GDM1 (cell line): Measurements from ENCODE around the gene PLK1.
"Not testable (repeated sequence)": the region's sequence is repeated elsewhere in the genome, so short reads cannot be mapped to it uniquely, and the experiment has no call there.

Experiments used
- DNase-seq: peaks from one replicate; lab custom pipeline; 2025; lab: John Stamatoyannopoulos, UW

Gene PLK1

GRCh38 chr16:23678430-23679273 is at the start of gene PLK1:
TSS of gene PLK1 (plus strand) at chr16:23678889. CDS start at chr16:23678933, 44 bp downstream.
- peak; percentile 67 for DNase-seq

DNA sequence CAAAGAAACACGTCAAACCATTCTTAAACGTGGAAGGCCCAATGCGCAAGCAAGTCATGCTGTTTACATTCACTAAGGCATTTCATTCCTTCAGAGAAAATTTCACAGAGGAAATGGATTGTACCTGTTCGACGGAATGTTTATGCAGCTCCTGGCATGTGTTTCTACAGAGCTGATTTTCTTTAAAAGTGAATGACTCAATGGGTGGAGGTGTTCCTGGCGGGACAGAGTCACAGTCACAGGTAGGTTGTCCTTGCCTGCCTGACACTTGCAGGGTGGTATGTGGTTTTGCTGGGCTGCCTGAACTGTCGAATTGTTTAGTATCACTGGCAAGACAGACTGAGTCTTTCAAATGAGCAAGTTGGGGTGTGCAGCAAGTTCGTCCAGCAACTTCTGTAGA is 49.2 kb upstream of the PLK1 start:
- DNase-seq: no peak

- not testable (repeated sequence) for DNase-seq
Measured at GRCh38 chr16:23631874-23632273, 46.8 kb upstream of the PLK1 start.

DNA sequence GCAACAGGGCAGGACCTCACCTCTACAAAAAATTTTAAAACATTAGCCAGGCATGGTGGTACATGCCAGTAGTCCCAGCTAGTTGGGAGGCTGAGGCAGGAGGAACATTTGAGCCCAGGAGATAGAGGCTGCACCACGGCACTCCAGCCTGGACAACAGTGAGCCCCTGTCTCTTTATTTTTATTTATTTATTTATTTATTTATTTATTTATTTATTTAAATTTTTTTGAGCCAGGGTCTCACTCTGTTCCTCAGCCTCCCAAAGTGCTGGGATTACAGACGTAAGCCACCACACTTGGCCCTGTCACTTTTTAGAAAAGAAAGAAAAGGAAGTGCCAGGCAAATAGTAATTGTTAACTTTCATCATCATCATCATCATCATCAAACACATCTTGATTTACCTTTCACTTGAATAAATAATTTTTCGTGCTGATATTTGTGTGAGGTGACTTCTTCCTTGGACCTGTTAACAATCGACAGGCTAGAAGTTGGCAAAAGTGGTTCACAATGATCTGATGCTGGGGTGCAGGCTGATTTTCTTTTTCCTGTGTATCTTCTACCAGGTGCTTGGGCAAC is 44.1 kb upstream of the PLK1 start:
- no peak for DNase-seq

DNA sequence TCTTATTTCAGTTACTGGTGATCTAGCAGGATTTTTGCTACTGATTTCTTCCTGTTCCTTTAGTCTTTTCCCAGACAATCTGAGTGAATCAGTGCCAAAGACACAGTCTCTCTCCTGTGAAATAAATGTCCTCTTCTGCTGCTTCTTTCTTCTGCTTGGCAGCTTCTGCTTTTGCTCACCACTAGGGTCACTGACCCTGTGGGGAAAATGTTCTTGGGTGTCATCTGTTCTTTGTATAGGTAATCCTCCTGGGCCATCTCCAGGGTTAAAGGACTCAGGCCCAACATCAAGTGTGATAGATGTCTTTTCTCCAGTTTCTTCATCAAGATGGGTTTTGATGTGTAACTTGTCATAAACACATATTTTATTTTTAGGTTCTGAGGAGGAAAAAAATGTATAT is 42.7 kb upstream of the PLK1 start:
- no peak for DNase-seq

- no peak for DNase-seq
Measured at GRCh38 chr16:23640615-23640930, 38.1 kb upstream of the PLK1 start.

DNA sequence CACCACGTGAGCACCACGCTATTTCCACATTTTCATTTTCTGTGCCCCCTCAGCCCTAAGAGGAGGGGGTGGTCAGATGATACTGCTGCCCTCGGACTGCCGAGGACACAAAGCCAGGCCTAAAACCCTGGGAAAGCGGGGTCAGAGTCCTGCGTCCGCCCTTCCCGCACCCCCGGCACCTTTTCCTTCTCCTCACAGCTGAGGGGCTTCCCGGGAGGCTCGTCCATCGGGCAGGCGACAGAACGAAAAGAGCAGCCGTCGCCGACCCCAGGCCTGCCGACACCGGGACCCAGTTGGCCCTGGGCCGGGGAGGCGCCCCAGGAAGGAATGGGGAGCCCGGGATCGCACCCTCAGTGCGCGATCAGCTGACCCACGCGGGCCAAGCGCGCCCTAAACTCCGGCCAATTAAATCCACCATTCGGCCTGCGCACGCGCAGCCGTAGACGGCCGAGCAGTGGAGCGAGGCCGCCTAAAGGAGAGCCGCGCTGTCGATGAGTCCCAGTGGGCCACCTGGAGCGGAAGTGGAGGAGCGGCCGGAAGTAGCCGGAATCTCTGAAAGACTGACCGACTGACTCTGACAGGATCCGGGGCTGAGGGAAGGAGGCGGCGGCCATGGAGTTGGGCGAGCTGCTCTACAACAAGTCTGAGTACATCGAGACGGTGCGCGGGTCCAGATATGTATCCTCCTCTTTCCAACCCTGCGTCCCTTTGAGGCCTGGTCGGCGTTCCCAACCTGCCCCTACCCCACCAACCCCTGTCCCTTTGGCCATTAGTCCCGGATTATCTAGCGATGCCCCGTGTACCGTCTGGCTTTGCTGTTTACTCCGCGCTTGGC is 37.5 kb upstream of the PLK1 start, which contains the start of the genes DCTN5 and PALB2:
DCTN5 (plus strand) TSS at position 536 of the 835 bp plus-strand sequence; CDS start at position 613, 77 bp downstream.
PALB2 (minus strand) TSS at position 380 of the 835 bp plus-strand sequence; CDS start at position 227, 153 bp downstream.
- DNase-seq: peak; percentile 88

DNA sequence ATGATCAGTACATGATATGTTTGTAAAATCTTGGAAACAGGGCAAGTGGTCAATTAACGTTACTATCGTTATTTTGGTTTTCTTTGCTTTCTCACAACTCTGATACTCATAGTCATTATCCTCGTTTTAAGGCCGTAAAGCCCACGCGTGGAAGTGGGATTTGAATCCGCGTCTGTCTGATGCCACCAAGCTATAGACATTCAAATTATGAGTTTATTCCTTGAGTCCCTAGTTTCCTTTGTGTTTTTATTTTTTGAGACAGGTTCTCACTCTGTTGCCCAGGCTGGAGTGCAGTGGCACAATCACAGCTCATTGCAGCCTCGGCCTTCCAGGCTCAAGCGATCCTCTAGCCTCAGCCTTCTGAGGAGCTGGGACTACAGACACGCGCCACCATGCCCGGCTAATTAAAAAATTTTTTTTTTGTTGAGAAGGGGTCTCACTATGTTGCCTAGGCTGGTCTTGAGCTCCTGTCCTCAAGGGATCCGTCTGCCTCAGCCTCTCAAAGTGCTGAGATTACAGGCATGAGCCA is 36.4 kb upstream of the PLK1 start:
- DNase-seq: no peak

DNA sequence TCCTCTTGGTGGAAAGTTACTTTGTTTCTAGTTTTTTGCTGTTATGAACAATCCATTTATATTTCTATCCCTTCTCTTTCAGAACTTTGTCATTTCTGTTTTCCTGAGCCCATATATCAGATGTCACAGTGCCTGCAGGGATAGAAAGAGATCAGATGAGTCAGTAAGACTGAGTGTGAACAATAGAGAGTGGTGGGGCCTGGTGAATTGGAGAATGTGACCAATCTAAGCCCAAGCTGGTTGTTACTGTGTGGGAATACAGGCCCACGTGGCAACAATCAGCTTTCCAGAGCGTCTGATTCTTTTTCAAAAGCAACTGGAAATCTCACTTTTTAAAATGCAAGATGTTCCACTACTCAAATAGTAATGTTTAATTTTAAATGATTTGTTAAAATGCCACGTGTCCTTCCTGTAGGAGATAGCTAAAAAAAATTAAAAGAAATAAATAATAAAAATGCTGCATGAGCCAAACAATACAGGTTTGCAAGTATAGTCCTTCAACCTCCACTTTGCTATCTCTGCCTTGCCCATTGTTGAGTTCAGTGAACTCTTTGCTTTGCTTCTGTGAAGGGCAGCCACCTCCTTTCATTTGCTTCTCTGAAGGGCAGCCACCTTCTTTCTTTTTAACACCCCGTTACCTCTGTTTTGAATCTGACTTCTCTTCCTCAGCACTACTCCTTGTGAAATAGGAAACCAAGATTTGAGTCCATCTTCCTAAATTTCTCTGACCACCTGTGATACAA is 27.8 kb upstream of the PLK1 start:
- DNase-seq: no peak

DNA sequence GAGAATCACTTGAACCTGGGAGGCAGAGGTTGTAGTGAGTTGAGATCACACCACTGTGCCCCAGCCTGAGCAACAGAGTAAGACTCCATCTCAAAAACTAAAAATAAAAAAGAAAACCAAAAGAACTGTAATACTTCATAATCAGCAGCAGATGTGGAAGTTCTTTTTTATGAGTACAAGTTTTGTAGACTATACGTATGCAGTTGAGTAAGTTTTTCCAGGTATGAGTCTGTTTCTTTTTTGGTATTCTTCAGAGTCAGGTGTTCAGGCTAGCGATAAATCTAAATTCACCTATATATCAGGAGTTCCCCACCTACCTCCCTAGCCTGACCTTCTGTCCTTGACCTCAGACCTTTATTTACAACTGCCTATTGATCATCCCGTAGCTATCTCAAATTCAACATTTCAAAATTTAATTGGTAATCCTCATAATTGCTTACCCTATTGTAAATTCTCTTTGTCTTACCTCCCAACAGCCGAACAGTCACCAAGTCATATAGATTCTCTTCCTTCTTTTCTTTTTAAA is 26.7 kb upstream of the PLK1 start:
- no peak for DNase-seq

DNA sequence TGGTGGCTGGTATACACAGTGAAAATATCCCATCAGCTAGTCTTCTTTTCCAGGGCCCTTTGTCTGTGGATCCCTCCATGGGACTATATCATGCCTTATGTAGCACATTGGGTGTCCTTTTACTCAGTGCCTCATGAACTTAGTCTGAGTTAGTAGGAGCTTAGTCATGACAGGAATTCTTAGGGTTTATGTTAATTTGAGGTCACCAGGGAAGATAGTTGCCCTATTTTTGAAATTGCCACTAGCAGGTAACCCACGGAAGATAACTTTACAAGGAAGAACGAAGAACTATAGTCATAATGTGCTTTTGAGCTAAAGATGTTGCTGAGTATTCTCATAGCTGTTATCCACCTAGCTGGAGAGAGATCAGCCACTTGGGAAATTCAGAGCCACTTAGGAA is 14.8 kb upstream of the PLK1 start:
- no peak for DNase-seq

DNA sequence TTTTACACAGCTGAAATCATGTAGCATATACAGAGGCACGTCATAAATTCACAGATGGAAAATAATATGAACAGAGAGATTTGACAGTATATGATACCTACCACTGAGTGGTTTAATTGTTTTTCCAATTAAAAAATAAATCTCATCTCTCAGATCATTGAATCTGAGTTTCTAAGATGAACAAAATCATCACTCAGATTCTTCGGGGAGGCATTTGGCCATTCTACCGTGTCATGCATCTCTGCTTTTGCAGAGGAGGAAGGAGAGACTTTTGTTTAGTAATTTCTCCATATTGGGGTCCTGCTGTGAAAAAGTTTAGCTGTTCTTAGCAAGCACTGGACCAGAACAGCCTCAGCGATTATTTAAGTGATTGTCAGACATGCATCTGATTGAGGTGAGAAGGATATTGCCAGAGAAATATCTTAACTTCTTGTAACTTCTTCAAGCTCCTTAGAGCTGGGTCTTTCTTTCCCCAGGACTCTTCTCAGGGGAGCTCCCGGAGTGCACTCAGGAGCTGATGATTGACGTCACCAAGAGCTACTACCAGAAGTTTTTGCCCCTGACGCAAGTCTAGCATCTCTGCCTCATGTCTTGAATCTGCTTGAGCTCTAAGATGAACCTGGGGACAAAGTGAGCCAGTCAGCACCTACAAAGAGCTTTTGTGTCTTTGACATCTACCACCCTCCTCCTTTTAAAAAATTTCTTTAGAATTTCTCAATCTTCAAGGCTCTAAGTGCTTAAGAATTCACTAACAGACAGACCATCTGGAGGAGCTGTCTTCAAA is 11.9 kb upstream of the PLK1 start:
- DNase-seq: no peak

- no peak for DNase-seq
Measured at GRCh38 chr16:23667355-23667659, 11.4 kb upstream of the PLK1 start.

- no peak for DNase-seq
Measured at GRCh38 chr16:23668225-23668624, 10.5 kb upstream of the PLK1 start.

GRCh38 chr16:23668873-23669272 is 9.8 kb upstream of the PLK1 start:
- no peak for DNase-seq

DNA sequence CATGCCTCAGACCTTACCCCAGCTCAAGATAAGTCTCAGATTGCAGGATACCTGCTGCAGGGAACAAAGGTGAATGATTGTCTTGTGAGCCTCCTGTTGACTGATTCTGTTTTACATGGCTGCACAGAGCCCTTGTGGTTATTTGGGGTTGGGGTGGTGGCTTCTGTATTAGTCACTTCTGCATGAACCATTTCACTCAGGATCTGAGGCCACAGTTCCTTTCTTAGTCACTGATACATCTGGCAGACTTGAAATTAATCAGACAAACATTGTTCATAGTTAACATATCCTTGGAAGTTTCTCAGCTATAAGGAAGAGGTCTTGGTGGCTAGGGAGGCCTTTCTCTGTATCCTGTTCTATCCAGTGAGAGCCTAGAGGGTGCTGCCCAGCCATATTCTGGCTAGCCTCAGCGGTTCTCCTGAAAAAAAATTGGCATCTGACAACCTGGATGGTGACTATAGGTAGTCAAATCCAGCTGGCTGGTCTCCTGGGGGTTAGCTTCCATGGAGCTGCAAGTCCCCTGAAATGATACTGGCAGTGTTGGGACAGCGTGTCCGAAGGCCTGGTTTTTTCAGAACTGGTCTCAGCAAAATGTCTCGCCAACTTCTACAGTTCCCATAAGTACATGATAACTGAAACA is 8.4 kb upstream of the PLK1 start:
- DNase-seq: no peak

GRCh38 chr16:23673971-23674614 is 4.6 kb upstream of the PLK1 start:
- no peak for DNase-seq

DNA sequence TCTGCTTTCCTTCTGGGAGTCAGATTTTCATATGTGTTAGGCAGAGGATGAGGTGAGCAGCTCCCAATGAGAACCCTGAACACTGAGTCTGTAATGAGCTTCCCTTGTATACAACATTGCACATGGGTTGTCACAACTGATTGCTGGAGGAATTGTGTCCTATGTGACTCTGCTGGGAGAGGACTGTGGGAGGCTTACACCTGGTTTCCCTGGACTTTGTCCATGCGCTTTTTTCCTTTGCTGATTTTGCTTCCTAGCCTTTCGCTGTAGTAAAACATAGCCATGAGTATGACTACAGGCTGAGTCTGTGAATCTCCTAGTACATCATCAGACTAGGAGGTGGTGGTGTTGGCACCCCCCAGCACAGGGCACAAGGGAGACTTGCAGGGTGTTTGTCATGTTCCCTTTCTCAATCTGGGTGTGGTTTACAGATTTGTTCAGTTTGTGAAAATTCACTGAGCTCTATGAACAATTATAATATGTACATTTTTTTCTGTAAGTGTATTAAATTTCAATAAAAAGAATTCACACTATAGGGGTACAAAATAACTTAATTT is 1.7 kb upstream of the PLK1 start:
- DNase-seq: no peak

- peak; percentile 33 for DNase-seq
Measured at GRCh38 chr16:23679274-23679985, 741 bp downstream of the PLK1 start.
